GM21381 (cell line): ENCODE data around the gene PODN.

Experiments
- ATAC-seq: cut with Tn5 transposase; IDR thresholded peaks from one replicate; pipeline ENCODE4 v1.9.1; 2021; ENCODE audit warnings: mild to moderate bottlenecking, moderate library complexity; ENCODE audit not compliant: unreplicated experiment

PODN gene

GRCh38 chr1:53130598-53130877 lies 68.5 kb downstream of the PODN start:
- ATAC-seq, result no peak

DNA sequence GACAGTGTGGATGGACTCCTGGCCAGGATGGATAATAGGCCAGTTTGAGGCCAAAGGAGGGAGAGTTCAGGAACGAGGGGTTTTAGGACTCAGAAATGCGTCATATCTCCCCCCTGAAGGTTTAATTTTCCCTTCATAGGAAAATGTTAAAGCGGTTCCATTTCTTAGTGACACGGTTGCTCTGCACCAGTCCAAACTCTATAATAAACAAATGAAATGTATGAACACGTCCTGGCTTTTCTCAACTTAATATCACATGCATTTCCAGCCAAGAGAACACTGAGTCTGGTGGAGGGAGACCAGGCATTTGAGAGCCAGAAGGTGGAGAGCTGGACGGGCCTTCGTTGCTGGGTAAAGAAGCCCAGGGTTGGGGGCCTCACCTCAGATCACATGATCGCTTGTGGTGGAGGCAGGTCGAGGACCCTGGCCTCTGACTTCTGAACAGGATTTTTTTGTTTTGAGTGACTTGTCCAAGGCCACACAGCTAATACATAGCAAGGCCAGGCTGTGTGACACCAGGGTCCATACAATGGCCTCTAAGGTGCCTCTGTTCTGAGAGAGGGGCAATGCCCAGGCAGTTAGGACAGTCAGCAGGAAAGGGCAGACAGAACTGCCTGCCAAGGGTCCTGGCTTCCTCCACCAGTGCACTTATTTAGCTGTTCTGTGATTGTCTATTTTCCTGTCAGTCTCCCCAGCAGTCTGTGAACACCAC lies 69.0 kb downstream of the PODN start:
- no peak for ATAC-seq

DNA sequence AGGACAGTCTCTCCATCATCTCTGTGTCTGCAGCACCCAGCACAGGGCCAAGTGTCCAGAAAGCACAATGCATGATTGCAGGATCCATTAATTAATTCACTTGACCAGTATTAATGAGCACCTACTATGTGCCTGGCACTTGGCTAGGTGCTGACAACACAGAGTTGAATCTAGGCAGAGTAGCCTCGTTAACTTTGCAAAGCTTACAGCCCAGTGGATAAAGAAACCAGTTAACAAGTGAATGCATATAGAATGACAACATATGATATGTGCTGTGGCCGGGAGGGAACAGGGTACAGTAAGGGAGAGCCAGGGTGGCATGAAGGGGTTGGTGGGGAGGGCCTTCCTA lies 69.6 kb downstream of the PODN start:
- no peak for ATAC-seq

DNA sequence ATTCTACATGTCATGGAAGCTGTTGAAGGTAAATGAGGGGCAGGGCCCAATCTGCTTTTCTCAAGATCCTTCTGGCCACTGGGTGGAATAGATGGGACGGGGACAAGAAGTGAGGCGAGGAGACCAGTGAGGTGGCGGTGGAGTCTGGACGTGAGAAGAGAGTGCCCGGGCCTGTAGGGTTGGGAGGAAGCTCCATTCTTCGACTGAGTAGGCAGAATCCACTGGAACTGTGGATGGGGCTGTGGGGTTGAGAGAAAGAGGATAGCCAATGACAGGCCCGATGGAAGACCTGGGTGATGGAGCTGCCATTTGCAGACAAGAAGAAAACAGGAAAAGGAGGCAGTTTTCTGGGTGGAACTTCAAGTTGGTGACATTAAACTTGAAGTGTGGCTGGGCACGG lies 70.2 kb downstream of the PODN start:
- no peak for ATAC-seq

GRCh38 chr1:53133261-53134041 lies 71.4 kb downstream of the PODN start:
- ATAC-seq, result no peak

GRCh38 chr1:53134042-53134485 lies 72.1 kb downstream of the PODN start:
- no peak for ATAC-seq
